Fibroblast of skin of right biceps (primary cell): ENCODE results near the gene CDH20.

Experiments
- DNase-seq: peaks from one replicate; pipeline ENCODE4 v3.0.0-alpha.2; 2013

The CDH20 gene

DNA sequence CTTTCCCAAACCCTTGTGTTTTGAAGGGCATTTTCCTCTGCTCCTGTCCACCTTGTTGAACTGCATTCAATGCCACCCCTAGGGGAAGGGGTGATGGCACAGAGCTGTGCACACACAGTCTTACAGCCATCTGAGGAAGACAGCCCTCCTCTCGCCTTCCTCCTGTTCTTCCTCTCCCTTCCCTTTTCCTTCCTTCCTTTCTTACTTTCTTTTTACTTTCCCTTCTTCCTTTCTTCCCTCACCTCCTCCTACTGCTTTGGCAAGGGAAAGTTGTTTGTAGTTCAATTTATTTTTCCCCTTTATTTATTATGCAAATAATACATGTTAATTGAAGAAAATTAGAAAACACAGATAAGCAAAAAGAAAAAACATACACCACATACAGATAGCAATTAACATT, 99.4 kb downstream of the CDH20 start:
- DNase-seq = no peak

DNA sequence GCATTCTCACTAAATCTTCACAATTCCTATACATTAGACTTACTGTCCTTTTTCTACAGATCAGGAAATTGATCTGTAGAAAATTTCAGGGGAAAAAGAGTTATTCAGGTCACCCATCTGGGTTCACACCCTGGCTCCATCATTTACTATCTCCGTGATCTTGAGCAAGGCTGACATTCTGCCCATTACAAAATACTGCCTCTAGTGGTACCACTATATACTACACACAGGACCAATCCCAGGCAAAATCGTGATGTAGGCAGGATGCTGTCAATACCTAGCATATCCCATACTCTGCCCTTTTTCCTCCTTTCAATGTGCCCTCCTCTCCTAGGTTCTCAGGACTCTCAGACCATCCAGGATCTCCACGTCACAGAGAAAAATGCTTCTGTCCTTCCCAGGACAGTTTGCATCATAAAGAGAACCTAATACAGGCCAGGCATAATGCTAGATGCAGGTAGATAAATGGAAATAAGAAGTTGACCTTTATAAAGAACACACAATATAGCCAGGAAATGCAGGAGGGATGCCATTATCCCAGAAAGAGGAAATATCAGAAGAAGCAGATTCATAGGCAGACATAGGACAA, 101.9 kb downstream of the CDH20 start:
- peak; percentile 9 for DNase-seq

DNA sequence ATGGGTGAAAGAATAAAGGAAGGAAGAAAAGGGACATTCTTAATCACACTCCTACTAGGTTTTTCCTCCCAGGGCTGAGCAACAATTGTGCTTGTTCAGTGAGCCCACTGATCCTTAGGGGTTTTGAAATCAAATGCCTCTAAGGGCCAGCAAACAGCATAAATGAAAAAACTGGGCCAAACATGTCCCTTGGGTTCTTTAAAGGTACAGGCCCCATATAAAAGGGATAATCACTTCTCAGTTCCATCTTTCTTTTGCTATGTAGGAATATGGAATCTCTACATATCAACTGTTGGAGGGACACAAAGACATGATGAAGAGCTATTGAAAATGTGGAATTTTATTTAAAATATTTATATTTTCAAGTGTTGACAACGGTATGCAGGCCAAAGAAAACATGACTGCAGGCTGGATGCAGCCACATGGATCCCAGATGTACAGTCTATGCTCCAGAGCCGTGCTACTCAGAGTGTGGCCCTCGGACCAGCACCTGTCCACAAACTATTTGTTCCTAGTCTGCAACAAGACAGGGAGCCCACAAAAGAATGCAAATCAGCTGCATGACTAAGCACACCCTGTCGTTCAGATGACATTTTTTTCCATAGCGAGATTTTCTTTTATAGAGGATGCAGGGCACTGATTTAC, 110.0 kb downstream of the CDH20 start:
- DNase-seq = peak; percentile 47

DNA sequence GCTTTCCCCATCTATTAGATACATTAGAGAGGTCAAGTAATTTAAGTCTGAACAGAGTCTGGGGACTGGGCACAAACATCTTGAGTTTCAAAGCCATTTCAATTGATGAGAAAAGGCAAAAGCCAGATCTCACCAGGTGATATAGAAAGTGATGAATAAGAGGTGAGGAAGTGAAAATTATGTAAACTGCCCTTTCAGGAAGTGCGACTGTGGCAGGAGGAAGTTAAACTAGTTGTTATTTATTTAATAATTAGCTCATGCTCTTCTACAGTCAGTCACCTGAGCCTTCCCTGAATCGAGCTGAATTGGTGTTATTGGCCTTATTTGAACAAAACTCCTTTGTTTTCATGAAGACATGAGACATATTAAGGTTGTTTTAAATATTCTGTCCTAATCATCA, 115.1 kb downstream of the CDH20 start:
- no peak for DNase-seq

DNA sequence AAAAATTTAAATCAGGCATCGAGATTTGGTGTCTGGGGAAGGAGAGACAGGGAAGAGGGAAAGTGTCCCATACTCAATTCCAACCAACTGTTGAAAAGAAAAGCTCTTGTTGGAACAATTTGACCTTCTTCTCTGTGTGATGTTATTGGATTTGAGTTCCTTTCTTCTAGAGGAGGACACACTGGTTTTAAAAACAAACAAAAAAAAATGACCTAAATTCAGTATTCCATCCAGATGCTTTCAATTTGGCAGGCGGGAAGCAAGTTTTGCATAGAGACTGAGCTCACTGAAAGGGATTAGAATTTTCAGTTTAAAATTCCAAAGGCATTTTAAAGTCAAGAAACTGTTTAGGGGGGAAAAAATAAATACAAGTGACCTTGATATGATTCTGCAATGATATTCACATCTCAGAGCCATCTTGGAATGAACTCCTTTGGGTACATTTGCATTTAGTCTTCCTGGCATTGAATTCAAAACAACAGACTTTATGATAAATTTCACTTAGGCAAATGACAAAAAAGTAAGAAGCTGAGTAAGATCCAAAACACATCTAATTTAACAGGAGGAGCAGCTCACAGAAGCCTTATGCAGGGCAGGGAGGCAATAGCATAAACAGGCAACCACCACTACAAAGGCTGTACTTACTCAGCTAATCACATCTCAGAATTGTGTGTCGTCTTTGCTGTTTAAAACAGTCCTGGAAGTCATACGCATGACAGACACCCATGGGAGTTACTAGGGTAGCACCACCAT, 126.8 kb downstream of the CDH20 start:
- peak; percentile 10 for DNase-seq

DNA sequence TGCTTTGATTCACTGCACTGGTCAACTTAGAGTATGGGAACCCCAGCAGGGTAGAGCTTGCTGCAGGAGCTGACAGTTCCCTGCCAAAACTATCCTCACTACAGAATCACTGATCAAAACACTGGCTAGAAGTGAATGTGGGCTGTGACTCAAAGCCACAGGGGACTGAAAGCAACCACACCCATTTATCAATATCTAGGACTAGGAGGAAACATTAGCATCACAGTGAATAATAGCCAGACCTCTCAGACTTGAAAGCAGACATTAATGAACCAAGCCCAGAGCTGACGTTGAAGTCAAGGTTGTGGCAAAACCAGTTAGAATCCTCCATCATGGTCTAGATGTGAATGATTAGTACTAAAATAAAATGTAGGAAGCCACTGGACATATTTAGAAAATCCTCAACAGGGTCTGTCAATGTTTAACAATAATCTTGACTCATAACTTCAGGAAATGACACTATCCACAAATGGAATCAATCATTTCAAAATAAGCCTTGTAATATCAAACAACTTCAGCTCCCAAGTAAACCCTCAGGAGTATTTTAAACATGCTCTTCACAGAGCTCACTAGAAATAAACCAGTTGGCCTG, 131.4 kb downstream of the CDH20 start:
- peak; percentile 74 for DNase-seq

DNA sequence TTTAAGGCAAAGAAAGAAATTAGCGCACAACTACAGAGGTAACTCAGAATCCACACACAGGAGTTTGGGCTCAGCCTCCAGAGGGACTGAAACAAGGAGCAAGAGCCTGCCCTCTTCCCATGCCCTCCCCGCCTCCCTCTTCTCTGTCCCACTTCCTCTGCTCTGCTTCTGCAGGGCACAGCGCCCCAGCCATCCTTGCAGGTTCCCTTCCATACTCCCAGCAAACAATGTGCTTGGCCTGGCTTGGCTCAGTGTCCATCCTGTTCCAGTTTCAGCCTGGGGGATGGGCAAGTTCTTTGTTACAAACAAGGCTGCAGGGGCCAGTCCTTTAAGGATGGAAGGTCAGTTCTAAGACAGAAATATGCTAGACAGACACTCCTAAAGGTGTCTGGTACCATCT, 133.5 kb downstream of the CDH20 start:
- DNase-seq = no peak

DNA sequence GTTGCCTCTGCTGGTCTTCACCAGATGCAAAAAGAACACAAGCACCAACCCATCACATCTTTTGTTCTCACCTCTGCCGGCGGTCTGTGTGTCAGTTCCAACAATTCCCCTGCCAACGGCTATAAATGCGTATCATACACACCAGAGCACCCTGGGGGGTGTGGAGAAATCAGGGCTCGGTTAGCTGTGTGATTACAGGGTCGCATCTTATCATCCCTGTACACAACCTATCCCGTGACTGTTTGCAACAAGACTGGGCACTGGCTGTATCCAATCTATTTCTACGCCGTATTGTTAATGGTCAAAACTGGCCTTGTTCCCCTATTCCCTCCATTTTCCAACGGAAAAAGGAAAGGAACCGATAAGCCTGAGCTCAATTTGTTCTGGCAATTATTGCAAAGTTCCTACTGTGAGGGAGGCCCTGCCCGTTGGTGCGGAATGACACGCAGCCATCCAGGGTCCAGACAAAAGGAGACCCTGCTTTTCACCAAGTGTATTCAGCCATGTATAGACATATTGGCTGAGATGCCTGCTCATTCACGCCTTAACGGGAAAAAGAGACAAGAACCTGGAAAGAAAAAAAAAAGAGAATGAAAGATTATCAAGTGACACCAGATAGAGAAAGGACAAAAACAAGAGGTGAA, 136.9 kb downstream of the CDH20 start:
- DNase-seq = no peak

DNA sequence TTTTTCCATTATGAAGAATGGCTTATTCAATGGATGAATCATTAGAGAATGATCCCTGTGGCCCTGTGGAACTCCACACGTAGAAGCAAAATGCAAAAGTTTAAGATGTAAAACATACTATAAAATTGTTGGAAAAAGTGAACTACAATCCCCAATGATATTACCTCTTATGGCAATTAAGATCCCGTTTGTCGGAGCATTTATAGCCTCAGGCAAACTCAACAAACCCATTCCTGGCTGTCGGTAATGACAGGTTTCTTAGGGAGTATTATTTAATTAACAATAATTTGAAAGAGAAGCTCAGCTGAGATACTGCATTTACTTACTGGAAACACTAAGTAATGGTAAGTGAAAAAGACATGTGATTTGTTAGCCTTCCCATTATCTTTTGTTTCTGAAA, 138.3 kb downstream of the CDH20 start:
- peak; percentile 30 for DNase-seq

DNA sequence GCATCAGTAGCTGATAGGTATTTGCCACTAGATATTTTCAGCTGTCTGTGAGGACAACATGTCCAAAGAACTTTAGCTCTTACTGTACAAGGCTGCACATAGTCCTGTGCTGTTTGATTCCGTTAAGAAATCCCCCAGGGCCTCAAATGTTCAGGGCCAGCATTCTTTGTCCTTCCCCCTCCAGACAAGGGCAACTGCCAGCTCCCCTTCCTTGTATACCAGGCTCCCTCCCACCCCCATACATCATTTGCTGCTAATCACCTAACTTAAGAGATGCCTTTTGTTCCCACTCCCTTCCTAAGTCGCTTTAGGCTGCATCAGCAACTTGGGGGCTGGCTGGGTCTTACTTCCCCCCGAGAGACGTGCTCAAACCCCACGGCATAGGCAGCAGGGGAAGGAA, 138.7 kb downstream of the CDH20 start:
- no peak for DNase-seq

DNA sequence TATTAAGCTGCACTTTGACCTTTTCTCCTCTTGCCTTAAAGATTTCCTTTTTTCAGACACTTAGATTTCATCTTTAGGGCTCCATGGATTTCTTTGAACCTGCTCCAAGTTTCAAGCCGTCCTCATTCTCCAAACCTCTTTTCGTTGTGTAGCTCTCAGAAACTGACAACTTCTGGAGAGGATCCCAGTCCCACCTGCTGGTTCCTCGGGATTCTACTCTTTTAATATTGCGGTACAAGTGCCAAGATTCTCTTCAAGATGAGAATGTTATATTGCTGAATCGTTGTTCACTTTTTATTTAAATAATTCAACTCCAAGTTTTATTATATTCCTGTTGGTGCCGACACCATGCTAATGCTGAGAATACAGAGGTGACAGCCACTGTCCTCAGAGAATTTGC, 141.1 kb downstream of the CDH20 start:
- no peak for DNase-seq

DNA sequence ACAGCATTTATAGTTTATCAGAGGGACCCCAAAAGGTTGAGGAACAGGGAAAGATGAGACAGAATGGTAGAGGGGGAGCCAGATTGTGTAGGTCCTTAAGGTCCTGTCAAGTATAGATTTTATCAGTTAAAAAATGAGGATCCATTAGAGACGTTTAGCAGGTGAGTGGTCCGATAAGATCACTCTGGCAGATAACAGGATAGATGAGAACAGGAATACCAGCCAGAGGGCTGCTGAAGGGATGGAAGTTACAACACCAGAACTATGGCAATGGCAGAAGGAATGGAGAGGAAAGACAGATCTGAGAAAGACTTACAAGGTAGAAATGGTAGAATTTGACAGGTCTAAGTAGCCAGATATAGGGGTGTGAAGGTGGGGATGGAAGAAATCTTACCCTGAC, 141.7 kb downstream of the CDH20 start:
- DNase-seq = no peak

DNA sequence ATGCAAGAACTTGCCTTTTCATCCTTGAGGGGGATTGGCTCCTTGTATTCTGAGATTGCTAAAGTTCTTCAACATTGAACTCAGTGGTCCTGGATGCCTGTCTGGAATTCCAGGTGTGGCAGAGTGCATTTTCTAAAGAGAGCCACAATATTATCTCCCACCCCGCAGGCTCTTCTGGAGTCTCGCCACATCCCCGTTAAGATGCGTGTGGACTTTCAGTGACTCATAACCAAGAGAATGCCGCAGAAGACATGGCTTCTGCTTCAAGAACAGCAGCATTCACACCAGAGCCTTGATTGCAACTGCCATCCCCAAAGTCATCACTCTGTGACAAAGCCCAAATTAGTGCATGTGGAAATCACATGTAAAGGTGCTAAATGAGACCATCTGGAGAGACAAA, 142.7 kb downstream of the CDH20 start:
- peak; percentile 15 for DNase-seq

DNA sequence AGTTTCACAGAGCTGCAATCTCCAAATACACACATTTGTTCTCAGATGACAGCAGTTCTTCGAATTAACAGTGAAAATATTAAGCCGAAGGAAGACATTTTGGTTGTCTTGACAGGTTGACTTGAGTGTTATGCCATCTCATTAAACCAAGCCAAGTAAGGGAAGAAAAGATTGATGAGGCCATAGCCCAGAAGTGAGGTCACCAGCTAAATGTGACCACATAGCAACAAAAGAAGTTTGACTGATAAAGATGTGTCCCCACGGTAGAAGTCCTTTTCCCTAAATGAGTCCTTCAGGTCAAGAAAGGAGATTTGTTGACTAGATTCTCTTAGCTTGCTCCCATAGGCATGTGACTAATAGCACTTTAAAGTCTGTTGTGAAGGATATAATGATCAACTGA, 156.1 kb downstream of the CDH20 start:
- DNase-seq = no peak

DNA sequence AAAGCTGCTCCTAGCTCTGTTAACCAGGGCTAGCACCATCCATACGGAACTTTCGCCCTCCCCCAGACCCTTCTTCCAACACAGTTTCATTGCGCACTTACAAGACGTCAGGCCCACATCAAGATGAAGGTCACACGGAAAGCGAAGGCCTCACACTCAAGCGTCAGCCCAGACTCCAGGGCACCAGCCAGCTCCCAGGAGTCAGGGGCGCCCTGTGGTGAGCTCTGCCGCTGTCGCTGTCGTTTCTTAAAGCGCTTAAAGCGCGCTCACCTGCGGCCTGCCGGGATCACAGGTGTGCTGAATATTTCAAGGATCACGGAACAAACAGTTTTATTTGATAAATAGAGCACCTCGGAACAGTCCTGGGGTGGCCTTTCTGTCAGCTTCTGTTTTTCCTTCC, 163.1 kb downstream of the CDH20 start:
- no peak for DNase-seq

DNA sequence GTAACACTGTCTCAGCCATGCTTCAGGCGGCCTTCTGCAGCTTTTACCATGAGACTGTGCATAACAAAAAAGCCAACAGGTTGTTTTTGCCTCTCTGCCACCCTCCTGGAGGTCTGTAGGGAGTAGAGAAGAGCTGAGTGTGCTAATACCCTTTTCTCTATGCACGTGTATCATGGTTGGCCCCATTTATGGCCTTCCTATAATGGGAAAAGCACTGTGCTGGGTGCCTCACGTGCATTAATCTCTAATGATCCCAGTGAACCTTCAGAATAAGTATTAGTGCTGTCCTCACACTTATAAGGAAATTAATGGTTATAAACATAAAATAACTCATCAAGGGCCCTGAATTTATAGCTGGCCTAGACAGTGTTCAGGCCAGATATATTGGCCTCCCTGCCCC, 164.2 kb downstream of the CDH20 start:
- no peak for DNase-seq

DNA sequence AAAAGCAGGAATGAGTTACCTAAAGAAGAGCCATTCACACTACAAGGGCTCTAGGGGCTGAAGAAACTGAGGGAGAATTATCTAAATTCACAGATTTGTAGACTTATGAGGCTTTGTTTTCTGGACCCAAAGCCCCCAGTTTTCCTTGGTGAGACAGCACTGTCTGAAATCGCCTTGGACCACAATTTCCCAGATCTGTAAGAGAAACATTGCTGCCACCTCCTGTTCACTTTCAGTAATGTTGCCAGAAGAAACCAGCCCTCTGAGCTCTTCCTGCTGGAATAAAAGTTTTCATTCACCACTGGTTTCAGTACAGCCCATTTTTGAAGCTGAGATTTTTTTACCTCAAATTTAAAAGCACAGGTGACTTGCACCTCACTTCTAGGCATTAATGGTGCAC, 169.2 kb downstream of the CDH20 start:
- peak; percentile 60 for DNase-seq

DNA sequence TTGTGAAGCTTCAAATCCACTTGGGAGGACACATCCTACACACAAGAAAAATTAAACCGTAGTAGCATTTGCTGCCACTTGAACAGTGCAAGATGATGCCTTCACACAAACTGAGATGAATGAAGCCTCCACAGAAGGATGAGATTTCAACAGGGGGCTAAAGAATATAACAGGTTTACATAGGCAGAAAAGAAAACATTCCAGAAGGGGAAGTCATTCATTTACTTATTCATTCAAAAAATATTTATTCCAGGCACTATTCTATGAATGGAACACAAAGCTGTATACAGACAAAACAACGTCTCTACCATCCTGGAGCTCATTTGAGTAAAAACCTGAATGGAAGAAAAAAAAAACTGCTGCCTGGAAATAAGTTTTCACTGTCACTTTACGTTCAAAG, 170.5 kb downstream of the CDH20 start:
- DNase-seq = peak; percentile 26

DNA sequence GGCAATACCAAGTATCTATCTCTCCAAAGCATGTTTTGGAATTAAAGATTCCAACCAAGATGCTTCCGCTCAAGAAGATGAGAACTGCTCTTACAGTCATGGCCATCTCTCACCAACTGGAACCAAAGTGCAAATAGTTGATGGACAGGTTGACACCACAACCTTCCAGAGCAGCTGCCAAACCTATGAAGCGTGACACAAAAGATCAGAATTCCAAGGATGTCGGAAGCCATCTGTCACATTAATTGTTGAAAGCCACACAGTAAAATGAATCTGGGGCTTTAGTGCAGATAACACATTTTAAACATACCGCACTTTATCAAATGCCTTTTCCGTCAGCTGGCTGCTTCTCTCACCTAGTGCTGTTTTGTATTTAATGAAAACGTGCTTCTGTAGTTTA, 195.7 kb downstream of the CDH20 start:
- DNase-seq = peak; percentile 36

DNA sequence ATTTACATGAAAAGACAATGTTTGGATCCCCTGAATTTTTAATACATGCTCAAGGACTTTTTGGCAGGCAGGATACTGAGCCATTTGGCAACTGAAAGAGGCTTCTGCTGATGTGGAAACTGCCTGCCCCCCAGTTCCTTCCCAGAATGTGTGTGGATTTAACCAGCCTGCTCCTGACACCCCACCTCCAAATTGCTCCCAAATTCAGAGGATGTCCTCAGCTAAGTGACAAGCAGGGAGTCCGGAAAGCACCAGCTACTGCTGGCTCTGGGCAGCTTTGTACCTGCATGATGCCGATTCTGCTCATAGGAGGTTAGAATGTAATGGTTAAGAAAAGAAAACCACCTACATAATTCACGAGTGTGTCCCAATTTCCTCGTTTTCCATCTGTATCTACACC, 197.5 kb downstream of the CDH20 start:
- no peak for DNase-seq

DNA sequence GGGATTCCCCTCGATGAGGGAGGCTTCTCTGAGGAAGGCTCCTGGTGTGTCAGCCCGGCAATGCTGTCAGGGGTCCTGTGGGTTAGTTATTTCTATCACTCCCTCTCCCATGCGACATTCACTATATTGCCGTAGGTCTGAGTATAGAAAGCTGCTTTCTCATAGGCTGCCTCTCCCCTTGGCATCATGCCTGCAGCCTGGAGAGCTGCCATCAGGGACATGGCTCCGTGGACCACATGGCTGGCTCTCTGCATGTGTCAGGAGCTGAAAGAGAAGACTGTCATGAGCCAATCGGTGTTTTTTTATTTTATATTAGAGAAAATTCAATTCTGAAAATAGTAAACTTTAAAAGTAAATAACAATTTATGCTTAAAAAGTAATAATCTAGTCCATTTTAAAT, 198.0 kb downstream of the CDH20 start:
- peak; percentile 7 for DNase-seq

DNA sequence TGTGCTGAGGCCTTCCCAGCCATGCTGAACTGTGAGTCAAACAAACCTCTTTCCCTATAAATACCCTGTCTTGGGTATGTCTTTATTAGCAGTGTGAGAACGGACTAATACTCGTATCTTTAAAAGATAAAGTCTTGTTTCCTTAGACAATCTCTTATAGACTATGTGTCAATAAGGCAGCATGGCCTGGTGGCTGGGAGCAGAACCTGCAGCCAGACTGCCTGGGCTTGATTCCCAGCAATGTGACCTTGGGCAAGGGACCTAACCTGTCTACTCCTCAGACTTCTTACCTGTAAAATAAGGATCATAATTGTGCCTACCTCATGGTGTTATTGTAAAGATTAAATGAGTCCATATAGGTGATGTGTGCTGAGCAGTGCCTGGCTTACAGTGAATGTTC, 198.7 kb downstream of the CDH20 start:
- no peak for DNase-seq

DNA sequence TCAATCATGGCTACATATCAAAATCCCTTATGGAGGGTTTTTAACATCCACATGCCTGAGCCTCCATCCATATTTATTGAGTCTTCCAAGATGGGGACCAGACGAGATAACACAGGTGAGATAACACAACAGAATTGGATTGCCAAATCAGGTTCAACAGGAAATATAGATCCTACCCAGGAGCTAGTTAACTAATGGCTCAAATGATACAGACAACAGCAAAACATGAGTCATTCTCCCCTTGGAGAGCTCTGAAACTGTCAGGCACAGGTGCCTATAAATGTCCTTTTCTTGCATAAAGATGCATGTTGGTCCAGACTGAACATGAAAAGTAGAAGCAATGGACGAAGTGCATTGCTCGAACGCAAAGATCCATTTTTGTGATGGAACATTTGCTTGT, 202.2 kb downstream of the CDH20 start:
- no peak for DNase-seq

DNA sequence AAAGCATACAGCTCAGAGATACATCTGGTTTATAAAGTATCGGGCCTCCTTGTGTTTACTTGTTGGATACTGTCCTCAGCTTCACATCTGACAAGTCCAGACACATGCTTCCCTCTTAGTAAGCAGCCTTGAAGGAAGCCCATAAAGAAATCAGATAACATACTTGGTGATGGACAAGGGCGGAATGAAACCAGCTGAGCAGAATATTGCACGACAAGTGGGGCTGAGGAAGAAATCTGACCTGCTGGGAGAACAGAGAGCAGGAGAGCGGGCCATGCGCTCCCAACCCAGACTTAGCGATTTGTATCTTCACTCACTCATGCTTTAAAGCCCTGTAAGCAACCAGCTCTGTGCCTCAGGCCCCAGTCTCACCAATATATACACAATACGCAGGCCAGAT, 208.4 kb downstream of the CDH20 start:
- no peak for DNase-seq
